DOHH2 (cell line): ENCODE results near the gene ZCCHC13.

ENCODE experiments used
- H3F3A ChIP-seq: fragments of 200-600 bp; sonication (generic), shearing (Covaris generic); 2 replicates; pipeline ENCODE4 v1.6.0; 2016; ENCODE audit warnings: antibody characterized with exemption, mild to moderate bottlenecking; ENCODE audit not compliant: control insufficient read depth, insufficient read depth
- H3K27ac ChIP-seq: fragments of 200-600 bp; sonication (generic); 2 replicates; pipeline ENCODE4 v1.5.1; 2014; ENCODE audit warnings: low read depth, mild to moderate bottlenecking, low read length, moderate library complexity
- H3K27me3 ChIP-seq: fragments of 200-600 bp; sonication (generic); 2 replicates; pipeline ENCODE4 v1.6.1; 2014; ENCODE audit warnings: mild to moderate bottlenecking, low read length, mixed read lengths; ENCODE audit not compliant: control insufficient read depth
- H3K36me3 ChIP-seq: fragments of 200-600 bp; sonication (generic); 2 replicates; pipeline ENCODE4 v1.6.1; 2014; ENCODE audit warnings: mild to moderate bottlenecking, low read length, moderate library complexity, mixed read lengths; ENCODE audit not compliant: control insufficient read depth
- H3K4me1 ChIP-seq: fragments of 200-600 bp; sonication (generic); 2 replicates; pipeline ENCODE4 v1.6.1; 2014; ENCODE audit warnings: mild to moderate bottlenecking, low read length, mixed read lengths; ENCODE audit not compliant: control insufficient read depth
- H3K4me2 ChIP-seq: fragments of 200-600 bp; sonication (generic); 2 replicates; pipeline ENCODE4 v1.6.0; 2014; ENCODE audit warnings: mild to moderate bottlenecking, low read length, moderate library complexity
- H3K4me3 ChIP-seq: fragments of 200-600 bp; sonication (generic); 2 replicates; pipeline ENCODE4 v1.5.1; 2014; ENCODE audit warnings: mild to moderate bottlenecking, low read length, mixed read lengths
- H3K79me2 ChIP-seq: fragments of 200-600 bp; sonication (generic); 2 replicates; pipeline ENCODE4 v1.6.1; 2014; ENCODE audit warnings: mild to moderate bottlenecking, low read length, mixed read lengths; ENCODE audit not compliant: control insufficient read depth
- H3K9me2 ChIP-seq: fragments of 200-600 bp; sonication (generic); replicated peaks from 2 replicates; pipeline ENCODE4 v1.6.1; 2014; ENCODE audit warnings: mild to moderate bottlenecking, low read length, mixed read lengths; ENCODE audit not compliant: control insufficient read depth
- H3K9me3 ChIP-seq: fragments of 200-600 bp; sonication (generic); 2 replicates; pipeline ENCODE4 v1.6.1; 2014; ENCODE audit warnings: antibody characterized with exemption, low read length, mixed read lengths; ENCODE audit not compliant: control insufficient read depth, insufficient read depth
- H4K20me1 ChIP-seq: fragments of 200-600 bp; sonication (generic); 2 replicates; pipeline ENCODE4 v1.6.0; 2014; ENCODE audit warnings: low read depth, mild to moderate bottlenecking, antibody characterized with exemption, low read length, moderate library complexity; ENCODE audit not compliant: control insufficient read depth, insufficient read depth
- CTCF ChIP-seq: fragments of 200-600 bp; sonication (generic); IDR thresholded peaks from one replicate; pipeline ENCODE4 v1.5.1; 2014; ENCODE audit warnings: antibody characterized with exemption, mild to moderate bottlenecking, low read depth, low read length; ENCODE audit not compliant: poor library complexity, severe bottlenecking
- EZH2phosphoT487 ChIP-seq: fragments of 200-600 bp; sonication (generic); IDR thresholded peaks from 2 replicates; pipeline ENCODE4 v1.6.1; 2017; ENCODE audit warnings: borderline replicate concordance, mild to moderate bottlenecking, antibody characterized with exemption, low read length, moderate library complexity, mixed read lengths

ZCCHC13 gene

GRCh38 chrX:74292808-74293123, 11.2 kb upstream of the ZCCHC13 start:
- H3K4me2 ChIP-seq: peak overlapping the region; percentile 94
- H3K4me1 ChIP-seq: peaks cover 10% of the 10 kb centered on the region
- peak overlapping the region; percentile 82 for H3K4me3 ChIP-seq
- H4K20me1 ChIP-seq: no peaks in the 10 kb centered on the region
- H3K9me3 ChIP-seq: no peaks in the 10 kb centered on the region
- no peak for TF ChIP-seq CTCF
- TF ChIP-seq EZH2phosphoT487: no peak
- no peaks in the 10 kb centered on the region for H3K9me2 ChIP-seq
- H3F3A ChIP-seq: no peaks in the 10 kb centered on the region
- H3K27me3 ChIP-seq: no peaks in the 10 kb centered on the region
- H3K79me2 ChIP-seq: peaks cover 44% of the 10 kb centered on the region
- H3K36me3 ChIP-seq: peaks cover 9% of the 10 kb centered on the region
- peak overlapping the region; percentile 82; the same call in 1 of the 2 replicates for H3K27ac ChIP-seq

- TF ChIP-seq CTCF (no peak), EZH2phosphoT487 (no peak)
- peaks cover 5% of the 10 kb centered on the region for H3K36me3 ChIP-seq
- H3K79me2 ChIP-seq: peaks cover 37% of the 10 kb centered on the region
- H3K27ac ChIP-seq: no peak overlapping the region
- no peaks in the 10 kb centered on the region for H3K9me2 ChIP-seq
- H3K4me1 ChIP-seq: peaks cover 10% of the 10 kb centered on the region
- H4K20me1 ChIP-seq: no peaks in the 10 kb centered on the region
- H3K4me2 ChIP-seq: peak overlapping the region; percentile 94
- H3K9me3 ChIP-seq: no peaks in the 10 kb centered on the region
- peak overlapping the region; percentile 82 for H3K4me3 ChIP-seq
- no peaks in the 10 kb centered on the region for H3F3A ChIP-seq
- no peaks in the 10 kb centered on the region for H3K27me3 ChIP-seq
Observed at GRCh38 chrX:74293343-74293946, 10.5 kb upstream of the ZCCHC13 start.

GRCh38 chrX:74295101-74295500, 8.9 kb upstream of the ZCCHC13 start:
- no peak overlapping the region for H3K4me3 ChIP-seq
- H3K36me3 ChIP-seq: peaks cover 5% of the 10 kb centered on the region
- H3K9me2 ChIP-seq: no peaks in the 10 kb centered on the region
- H4K20me1 ChIP-seq: no peaks in the 10 kb centered on the region
- peaks cover 20% of the 10 kb centered on the region for H3K79me2 ChIP-seq
- no peak for TF ChIP-seq EZH2phosphoT487
- no peak for TF ChIP-seq CTCF
- no peaks in the 10 kb centered on the region for H3F3A ChIP-seq
- no peak overlapping the region for H3K27ac ChIP-seq
- H3K4me2 ChIP-seq: no peak overlapping the region
- H3K4me1 ChIP-seq: peaks cover 4% of the 10 kb centered on the region
- H3K9me3 ChIP-seq: no peaks in the 10 kb centered on the region
- no peaks in the 10 kb centered on the region for H3K27me3 ChIP-seq
